Liver (tissue), 3 donors: ENCODE data around the gene CCDC134.

ENCODE experiments used
- ATF3 ChIP-seq: IDR thresholded peaks from 2 replicates; pipeline ENCODE4 v1.6.1; 2016; ENCODE audit warnings: antibody characterized with exemption
- CTCF ChIP-seq: fragments of 150-350 bp; IDR thresholded peaks from 2 replicates; pipeline ENCODE4 v1.5.1; 2017; ENCODE audit warnings: improper control_type of control experiment, low read depth, low read length; ENCODE audit not compliant: missing input control
- GABPA ChIP-seq, 2 donors: IDR thresholded peaks in 1 of 2; conservative IDR thresholded peaks in 1 of 2; 2 replicates each; pipeline ENCODE4 v1.6.1; 2016; ENCODE audit warnings: antibody characterized with exemption in 2 of 2, mild to moderate bottlenecking in 1 of 2, moderate library complexity in 1 of 2
- JUND ChIP-seq, 2 donors: IDR thresholded peaks; 2 replicates each; pipeline ENCODE4 v1.6.1; 2016; ENCODE audit warnings: antibody characterized with exemption in 2 of 2
- MAX ChIP-seq: IDR thresholded peaks from 2 replicates; pipeline ENCODE4 v1.6.1; 2016; ENCODE audit warnings: antibody characterized with exemption
- RAD21 ChIP-seq, 2 donors: IDR thresholded peaks; 2 replicates each; pipeline ENCODE4 v1.6.1; 2016; ENCODE audit warnings: antibody characterized with exemption in 2 of 2, mild to moderate bottlenecking in 2 of 2
- REST ChIP-seq: IDR thresholded peaks from 2 replicates; pipeline ENCODE4 v1.6.1; 2016; ENCODE audit warnings: antibody characterized with exemption, mild to moderate bottlenecking
- TAF1 ChIP-seq: conservative IDR thresholded peaks from 2 replicates; pipeline ENCODE4 v1.6.1; 2016; ENCODE audit warnings: antibody characterized with exemption, mild to moderate bottlenecking
- YY1 ChIP-seq: IDR thresholded peaks from 2 replicates; pipeline ENCODE4 v1.6.1; 2016; ENCODE audit warnings: antibody characterized with exemption, mild to moderate bottlenecking
- ZBTB33 ChIP-seq: IDR thresholded peaks from 2 replicates; pipeline ENCODE4 v1.6.1; 2016; ENCODE audit warnings: antibody characterized with exemption
- donor health status: healthy.
- donor health status: healthy.

GRCh38 chr22:41753984-41754383 lies 46.5 kb upstream of the CCDC134 start:
- TF ChIP-seq RAD21 (IDR thresholded peaks at IDR 0.05), result no peak
- no peak for TF ChIP-seq YY1
- no peak for TF ChIP-seq CTCF
- no peak for TF ChIP-seq ZBTB33
- TF ChIP-seq ATF3, result no peak
- no peak for TF ChIP-seq REST
- TF ChIP-seq TAF1, result no peak
- no peak for TF ChIP-seq GABPA (IDR thresholded peaks at IDR 0.05 in 1 of 2, conservative IDR thresholded peaks at IDR 0.05 in 1 of 2)
- no peak for TF ChIP-seq JUND (IDR thresholded peaks at IDR 0.05)
- TF ChIP-seq MAX, result no peak
